GM21390 (cell line): ENCODE results near the gene ATF6.

Experiments used
- ATAC-seq: cut with Tn5 transposase; IDR thresholded peaks from one replicate; pipeline ENCODE4 v1.9.1; 2021; ENCODE audit not compliant: unreplicated experiment

Gene ATF6

DNA sequence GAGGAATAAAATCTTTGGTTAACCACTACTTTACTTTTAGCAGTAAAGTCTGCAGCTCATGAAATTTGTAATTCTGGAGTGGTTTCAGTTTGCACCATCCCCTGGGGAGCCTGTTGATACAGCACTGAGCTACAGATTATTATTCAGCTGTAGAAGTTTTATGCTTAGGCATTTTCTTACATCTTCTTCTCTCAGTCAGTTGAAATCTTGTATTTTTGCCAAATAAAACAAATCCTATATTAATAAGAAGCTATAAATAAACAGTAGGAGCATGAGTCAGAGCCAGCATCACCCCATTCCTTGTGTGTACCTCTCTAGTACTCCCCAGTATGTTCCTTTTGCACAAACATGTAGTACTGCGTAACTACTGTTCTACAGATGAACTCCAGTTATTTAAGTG, 118.9 kb downstream of the ATF6 start:
- no peak for ATAC-seq

DNA sequence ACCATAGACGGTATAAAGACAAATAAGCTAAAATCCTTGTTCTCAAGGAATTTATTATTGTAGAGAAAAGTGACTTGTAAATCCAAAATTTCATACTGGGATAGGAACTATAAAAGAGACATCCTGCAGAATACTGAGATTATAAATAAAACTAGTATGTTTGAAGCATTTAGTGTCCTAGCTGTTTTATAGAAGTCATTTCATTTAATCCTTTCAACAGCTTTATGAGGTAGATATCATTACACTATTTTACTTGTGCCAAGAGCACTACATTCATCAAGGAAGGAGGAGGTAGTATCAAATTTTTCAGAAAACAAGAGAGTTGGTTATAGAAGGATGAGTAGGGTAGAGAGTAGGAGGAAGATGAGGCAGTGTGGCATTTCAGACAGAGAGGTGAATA, 119.6 kb downstream of the ATF6 start:
- no peak for ATAC-seq

DNA sequence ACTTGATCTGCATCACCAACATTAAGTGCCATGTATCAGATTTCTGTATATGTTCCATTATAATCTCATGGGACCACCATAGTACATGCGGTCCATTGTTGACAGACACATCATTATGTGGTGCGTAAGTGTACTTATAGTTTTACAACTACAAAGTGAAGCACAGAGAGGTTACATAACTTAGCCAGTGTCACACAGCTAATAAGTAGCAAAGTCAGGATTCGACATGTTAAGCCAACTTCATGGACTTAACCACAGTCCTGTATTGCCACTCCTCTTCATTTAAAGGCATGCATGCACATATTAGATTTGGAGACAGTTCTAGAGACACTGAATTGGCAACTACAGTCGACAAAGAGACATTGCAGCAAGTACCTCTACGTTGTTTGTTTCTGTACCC, 120.5 kb downstream of the ATF6 start:
- no peak for ATAC-seq

DNA sequence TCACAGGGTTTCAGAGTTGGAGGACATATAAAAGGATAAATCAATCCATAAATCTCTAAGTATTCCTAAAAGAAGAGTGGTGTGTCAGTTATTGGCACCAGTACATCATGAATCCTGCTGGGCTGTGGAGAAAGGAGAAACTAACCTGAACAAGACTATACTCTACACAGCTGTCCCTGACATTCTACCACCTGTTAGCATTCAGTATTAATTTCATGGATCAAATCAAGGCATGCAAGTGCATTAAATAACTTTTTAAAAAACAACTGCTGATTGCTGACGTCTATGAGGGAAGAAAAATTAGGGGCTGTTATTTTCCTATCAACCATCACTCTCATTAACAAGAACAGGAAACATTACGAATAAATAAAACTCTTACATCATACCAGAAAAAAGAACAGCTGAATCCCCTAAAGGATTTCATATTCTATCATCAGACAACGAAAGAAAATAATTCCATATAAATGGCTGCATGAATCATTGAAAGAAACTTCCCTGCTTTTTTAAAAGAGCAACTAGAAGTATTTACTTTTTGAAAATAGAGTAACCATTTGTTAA, 121.7 kb downstream of the ATF6 start:
- ATAC-seq = no peak

DNA sequence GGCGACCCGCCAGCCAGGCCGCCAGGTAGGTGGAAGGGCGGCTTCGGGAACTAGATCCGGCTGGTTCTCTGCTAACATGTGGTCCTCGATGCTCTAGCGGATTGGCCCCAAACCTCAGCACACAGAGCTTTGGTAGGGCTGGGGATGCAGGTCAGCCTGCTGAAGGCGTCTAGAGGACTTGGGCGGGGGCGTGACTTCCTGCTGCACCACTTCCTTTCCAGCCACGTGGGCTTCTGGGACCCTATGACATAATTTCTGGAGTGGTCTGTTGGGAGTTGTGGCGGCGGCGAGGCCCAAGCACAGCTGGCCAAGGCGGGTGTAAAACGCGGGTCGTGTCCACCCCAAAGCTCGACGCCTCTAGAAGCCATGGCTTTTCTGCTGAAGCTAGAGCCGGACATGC, 124.5 kb downstream of the ATF6 start:
- no peak for ATAC-seq

DNA sequence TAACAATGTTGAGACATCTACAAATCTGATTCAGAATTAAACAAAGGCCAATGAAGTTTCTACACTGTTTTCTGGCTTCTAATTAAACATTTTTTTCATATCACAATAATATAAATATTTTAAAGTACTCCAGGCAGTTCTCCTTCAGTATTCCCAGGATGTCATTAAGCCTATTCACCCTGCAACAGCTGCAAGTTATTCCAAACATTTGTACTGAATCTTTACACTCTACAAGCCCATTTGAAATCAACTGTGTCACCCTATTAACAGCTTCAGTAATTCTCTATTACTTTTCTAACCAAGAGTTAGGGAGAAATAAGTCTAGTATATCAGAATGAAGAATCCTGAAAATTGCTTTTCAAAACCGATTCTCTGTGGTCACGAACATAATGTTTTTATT, 133.0 kb downstream of the ATF6 start:
- no peak for ATAC-seq

DNA sequence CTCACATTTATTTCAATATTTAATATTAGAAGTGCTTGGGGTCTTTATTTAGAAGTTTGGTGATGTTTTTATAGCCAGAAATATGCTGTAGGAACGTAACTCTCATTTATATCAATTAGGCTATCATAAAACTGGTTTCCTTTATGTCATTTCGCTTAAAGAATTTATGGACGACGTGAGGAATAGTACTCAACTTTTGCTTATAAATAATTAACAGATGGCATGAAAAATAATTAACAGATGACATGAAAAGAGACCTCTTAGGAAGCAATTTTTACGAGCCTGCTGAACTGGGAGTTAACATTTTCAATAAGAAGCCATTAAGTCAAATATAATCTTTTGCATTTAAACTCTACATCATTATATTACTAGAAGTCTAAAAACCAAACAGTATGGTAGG, 134.0 kb downstream of the ATF6 start:
- ATAC-seq = no peak

DNA sequence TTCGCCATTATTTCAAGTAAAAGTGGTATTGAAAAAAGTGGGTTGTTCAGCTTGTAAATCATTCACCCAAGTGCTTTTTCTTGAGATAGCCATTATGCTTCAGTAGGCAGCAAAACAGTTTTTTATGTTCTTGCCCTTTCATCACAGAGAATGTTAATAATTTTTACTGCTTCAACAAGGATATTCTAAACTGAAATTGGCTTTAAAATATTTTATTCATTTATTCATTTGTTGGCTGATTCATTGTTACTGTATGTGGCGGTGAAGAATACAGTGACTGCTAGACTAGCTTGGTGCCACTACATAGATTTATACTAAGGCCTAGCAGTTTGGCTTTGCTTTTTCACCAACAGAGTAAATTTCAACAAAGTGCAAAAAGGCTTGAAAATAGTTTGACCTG, 136.1 kb downstream of the ATF6 start:
- ATAC-seq = no peak

DNA sequence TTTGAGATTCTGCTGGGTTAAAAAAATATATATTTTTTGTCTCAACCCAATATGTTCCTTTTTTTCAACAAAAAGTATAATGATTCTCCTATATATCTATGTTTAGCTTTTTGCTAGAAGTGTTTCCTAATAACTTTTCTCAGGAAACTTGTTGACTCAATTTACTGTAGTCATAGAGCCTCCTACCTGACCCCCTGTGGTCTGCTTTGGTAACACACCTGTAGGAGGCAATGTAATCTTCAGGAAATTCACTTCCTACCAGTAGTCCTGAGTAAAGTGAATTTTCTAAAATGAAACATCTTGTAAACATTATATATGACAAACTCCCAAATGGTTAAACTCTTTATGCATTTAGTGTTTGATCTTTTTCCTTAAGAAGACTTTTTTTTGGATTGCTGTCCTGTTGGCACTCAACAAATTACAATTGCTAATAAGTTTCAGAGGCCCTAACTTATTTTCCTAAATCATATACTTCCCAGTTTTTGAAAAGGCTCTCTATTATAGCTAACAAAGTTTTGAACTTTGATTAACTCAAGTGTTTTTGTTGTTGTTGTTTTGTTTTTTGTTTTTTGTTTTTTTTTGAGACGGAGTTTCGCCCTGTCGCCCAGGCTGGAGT, 139.3 kb downstream of the ATF6 start:
- no peak for ATAC-seq

DNA sequence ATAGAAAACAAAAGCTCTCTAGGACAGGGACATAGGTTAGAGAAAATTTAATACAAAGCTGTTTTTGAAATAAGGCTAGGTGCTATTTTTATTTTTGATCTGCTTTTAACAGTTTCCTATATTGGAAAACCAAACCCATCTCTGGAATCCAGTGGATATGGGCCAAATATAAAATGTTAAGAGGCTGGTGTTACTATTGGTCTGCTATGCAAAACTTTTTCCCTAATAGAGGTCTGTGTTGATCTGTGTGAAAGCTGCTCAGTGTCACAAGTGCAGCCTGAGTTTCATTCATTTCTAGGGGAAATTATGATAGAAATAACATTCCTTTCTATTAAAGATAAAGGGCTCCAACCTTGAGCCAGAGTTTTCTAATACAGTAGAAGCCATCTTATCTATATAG, 141.1 kb downstream of the ATF6 start:
- no peak for ATAC-seq

DNA sequence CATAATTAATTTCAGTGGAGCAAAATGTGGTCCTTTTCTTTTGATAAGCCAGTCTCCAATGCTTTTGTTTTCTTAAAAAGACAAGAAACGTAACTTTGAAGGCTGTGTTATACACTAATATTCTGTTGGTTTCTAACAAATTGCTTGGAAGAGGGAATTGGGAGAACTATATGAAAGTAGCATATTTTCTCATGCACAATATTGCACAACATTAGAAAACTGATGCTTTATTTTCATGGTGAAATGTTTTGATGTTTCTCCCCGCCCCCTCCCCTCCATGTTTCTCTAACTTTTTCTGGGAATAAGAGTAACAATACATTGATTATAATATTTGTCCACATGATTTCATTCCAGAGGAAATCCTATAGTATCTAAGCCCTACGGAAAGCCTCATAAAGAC, 142.1 kb downstream of the ATF6 start:
- ATAC-seq = no peak

DNA sequence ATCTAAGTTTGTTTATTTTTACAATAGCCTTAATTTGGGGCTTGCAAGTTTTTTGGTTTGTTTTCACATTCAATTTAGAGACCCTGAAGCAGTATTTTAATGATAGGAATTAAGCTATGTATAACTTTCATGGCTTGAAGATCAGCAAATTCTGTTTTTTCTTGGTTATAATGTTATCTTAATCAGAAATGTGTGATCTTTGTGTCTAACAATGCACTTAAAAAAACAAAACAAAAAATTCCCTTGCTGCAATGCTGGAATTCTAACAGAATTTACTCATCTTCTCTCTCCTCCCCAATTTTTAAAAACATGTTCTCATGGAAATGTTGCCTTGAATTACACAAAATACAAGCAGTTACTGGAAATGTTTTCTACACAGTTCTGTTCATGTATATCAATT, 144.5 kb downstream of the ATF6 start:
- no peak for ATAC-seq

DNA sequence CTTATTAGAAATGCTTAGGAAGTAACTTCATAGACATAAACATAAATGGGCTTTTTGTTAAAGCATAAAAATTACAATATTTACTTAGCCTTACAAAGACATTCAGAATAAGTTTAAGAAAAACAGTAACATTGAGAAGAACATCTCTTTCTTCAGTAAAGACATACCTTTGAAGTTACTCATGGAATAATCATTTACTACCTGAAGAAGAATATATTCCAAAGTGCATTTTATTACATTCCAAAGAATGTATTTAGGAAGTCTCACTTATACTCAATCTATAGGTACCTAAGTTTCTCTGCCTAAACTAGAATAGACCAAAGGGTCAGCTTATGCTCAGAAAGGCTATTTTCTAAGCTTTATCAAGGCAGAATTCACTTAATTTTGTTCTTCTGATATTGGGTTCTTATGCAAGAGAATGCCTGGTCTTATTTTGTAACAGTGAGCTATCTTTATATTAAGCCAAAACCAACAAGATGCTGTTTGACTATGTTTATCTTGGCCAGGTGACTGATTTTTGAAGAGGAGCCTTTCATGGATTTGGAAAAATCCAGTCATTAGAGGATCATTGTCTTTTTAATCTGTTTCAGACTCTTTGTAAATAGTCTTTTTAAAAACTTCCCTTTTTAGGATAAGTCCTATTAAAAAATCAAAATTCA, 147.5 kb downstream of the ATF6 start:
- no peak for ATAC-seq

DNA sequence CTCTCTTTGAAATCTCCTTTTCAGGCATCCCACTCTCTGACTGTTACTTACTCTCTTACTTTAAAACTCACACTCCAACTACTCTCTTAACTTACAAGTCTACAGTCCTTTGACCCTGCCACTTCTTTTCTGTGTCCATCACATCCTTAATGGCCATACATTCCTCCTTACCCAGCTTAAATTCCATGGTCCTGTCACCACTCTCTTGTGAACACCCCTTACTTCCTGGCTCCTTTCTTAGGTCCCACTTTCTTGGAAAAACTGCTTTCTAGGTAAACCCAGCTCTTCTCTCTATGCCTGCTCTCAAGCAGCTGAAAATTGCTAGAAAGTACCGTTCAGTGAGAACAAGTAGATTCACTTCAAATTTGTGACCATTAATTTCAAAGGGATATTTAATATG, 148.5 kb downstream of the ATF6 start:
- ATAC-seq = no peak

DNA sequence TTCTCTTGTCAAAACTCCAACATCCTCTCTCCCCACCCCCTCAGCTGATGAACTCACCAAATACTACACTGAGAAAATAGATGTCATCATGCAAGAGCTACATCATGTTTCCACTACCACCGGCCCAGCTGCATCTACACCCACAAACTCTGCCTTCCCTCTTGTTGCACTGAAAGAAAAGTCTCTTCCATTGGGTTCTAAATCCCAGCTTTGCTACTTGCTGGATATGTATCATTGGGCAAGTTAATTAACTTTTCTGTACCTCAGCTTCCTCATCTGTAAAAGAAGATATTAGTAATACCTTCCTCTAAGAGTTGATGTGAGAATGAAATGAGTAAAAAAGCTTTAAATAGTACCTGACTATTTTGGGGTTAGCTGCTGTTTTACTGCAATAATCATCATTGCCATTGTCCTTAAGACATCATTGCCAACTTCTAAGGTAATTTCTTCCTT, 149.0 kb downstream of the ATF6 start:
- ATAC-seq = peak; percentile 72

DNA sequence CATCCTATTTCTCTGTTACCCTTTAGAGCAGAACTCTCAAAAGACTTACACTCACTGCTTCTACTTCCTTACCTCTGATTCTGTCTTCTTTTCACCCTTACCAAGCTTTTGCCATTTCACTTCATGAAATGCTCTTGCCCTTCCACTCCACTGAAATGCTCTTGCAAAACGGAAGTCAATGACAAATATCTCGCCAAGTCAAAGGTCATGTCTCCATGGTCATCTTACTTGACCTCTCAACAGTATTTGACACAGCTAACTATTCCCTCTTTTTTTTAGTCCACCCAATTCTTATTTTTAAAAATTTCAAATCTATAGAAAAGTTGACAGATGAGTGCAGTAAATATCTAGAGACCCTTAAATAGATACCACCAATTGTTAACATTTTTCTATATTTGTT, 149.9 kb downstream of the ATF6 start:
- ATAC-seq = no peak

DNA sequence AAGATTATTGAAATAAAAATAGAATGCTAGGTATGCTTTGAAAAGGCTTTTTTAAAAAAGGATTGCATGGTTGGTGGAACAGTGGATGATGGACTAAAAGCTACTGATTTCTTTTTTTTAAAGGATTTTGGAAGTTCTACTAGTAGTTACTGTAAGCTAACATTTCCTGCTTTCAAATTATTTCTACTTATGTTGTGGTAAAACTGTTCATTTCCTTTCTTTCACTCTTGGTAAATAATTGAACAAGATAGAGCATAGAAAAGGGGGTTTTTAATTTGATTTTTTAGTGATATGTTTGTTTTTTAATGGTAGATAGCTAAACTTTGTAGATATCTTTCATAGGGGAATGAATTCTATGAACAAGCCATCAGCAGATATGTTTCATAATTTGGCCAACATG, 153.1 kb downstream of the ATF6 start:
- ATAC-seq = no peak

DNA sequence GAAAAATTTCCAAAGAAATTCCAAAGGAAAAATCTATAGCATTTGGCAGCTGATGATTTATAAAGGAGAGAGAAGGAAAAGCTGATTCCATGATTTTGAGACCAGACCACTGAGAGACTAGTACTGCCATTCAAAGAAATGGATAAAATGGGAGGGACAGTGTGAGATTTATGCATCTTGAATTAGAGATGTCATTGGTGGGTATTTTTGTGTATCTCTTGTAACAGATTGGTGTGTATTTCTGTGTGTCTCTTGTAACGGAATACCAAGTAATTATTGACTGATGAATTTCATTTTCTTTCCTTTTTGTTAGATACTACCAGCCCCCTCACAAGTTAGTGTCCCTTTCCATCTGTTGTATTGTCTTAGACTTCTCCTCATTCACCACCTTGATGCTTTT, 155.4 kb downstream of the ATF6 start:
- no peak for ATAC-seq

DNA sequence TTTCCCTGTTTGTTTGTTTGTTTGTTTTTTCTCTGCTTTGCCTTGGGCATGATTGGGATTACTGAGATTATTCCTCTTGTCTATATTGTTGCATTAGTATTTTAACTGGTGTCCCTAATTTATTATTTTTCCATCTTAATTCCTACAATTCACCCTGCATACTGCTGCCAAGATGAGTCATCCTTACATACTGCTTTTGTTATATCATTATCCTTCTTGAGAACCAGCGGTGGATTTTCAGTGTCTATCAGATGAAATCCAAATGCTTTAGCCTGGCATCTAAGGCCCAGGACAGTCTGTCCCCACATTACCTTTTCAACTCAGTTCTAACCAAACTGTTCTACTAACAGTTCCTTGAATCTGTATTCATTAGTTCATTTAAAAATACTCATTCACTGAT, 155.9 kb downstream of the ATF6 start:
- no peak for ATAC-seq

DNA sequence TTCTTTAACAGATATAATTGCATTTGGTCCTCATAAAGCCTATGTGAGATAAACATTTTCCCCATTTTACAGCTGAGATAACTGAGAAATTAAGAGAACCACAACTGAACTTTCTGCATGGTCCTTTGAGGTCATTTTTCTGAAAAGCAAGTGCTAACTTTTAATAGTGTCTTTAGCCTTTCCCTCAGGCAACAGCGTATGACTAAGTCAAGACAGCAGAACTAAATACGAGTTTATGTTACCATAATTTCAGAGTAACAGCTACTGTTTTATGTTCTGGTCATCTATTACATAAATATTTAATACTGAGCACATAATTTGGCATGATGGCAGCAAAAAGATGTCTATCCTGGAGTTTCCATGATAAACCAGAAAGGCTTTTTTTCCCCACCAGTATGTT, 161.9 kb downstream of the ATF6 start:
- no peak for ATAC-seq

DNA sequence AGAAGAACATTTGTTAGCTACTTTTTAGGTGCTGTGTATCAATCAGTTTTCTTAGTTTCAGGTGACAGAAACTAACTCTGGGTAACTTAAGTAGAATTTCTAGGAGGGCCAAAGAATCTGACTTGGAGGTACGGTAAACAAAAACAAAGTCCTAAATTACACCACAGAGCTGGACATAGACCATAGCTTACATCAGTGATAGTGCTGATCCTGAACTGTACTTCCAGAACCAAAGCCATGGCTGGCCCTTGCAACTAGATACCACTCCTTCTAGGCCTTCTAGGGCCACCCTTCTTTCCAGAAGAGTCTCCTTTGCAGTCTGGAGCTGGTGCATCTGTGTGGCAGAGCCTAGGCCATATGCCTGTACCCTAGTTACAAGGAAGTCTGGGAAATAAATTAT, 163.0 kb downstream of the ATF6 start:
- no peak for ATAC-seq

DNA sequence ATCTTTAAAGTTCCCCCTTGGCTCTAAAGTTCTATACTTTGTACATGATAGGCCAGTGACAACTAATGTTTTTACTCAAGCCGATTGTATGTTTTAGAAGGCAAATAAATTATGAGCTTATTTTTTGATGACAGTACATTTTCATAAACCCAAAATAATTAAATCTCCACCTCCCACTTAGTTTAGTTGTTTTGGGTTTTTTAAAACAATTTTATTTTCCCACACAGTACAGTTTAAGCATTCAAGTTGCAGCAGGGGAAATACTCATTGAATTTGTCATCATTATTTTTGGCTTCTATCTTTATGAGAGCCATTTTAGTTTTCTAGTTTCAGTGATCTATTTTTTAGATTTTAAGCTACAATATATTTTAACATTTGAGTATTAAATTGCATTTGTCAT, 163.9 kb downstream of the ATF6 start:
- no peak for ATAC-seq

DNA sequence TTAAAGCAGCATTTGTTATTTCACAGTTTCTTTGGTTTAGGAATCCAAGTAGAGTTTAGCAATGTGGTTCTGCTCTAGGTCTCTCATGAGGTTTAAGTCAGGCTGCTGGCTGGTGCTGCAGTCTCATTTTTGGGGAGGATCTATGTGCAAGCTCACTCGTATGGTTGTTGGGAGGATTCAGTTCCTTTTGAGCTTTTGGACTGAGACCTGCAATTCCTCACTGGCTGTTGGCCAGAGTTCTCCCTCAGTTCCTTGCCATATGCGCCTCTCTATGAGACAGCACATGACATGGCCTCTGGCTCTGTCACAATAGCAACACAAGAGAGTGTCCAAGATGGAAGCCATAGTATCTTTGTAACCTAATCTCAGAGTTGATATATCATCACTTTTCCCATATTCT, 166.5 kb downstream of the ATF6 start:
- ATAC-seq = no peak
